Sigmoid colon (tissue), 7 donors: ENCODE data around the gene KIAA0930. TPM values are rescaled to one million over a fixed set of nuclear protein-coding genes. Genes with fewer than 3 reads are reported as not detected.

Experiments
- DNase-seq: peaks from one replicate; pipeline ENCODE4 v3.0.0-alpha.2; 2019
- H3K27ac ChIP-seq, 4 donors: fragments of 200-600 bp; sonication (generic); one replicate each; pipeline ENCODE4 v1.5.1; 2016 to 2019; ENCODE audit warnings: mild to moderate bottlenecking in 1 of 4
- H3K27me3 ChIP-seq, 3 donors: fragments of 200-600 bp; sonication (generic); one replicate each; pipeline ENCODE4 v1.5.1; 2019; ENCODE audit warnings: mild to moderate bottlenecking in 1 of 3
- H3K36me3 ChIP-seq, 4 donors: fragments of 200-600 bp; sonication (generic); one replicate each; pipeline ENCODE4 v1.5.1; 2016 to 2019
- H3K4me1 ChIP-seq, 4 donors: fragments of 200-600 bp; sonication (generic); one replicate each; pipeline ENCODE4 v1.5.1; 2017 to 2019
- H3K4me3 ChIP-seq, 4 donors: fragments of 200-600 bp; sonication (generic); one replicate each; pipeline ENCODE4 v1.5.1; 2017 to 2019; ENCODE audit warnings: mild to moderate bottlenecking in 2 of 4, moderate library complexity in 1 of 4
- H3K9me3 ChIP-seq, 4 donors: fragments of 200-600 bp in 3 of 4; sonication (generic) in 3 of 4; one replicate each; pipeline versions ENCODE4 v1.5.1 to v1.6.1; 2013 to 2019
- EP300 ChIP-seq, 4 donors: sonication (generic); formaldehyde crosslinking; IDR thresholded peaks; one replicate each; pipeline ENCODE4 v1.6.1; 2017; ENCODE audit warnings: antibody characterized with exemption in 4 of 4
- POLR2A ChIP-seq, 2 donors: fragments of 450-650 bp; IDR thresholded peaks; one replicate each; pipeline ENCODE4 v1.6.1; 2016; ENCODE audit warnings: antibody characterized with exemption in 2 of 2, mild to moderate bottlenecking in 2 of 2, moderate library complexity in 2 of 2
- POLR2AphosphoS5 ChIP-seq, 4 donors: sonication (generic); formaldehyde crosslinking; IDR thresholded peaks; one replicate each; pipeline ENCODE4 v1.6.1; 2017; ENCODE audit warnings: antibody characterized with exemption in 4 of 4
- WGBS, 2 donors: extraction: QIAGEN DNeasy Blood & Tissue Kit; methylation state at CpG; one replicate each; pipeline ENCODE4 v1.1.7; 2013; 5-methylcytosine and 5-hydroxymethylcytosine counted together
- intact Hi-C: fragments of 100-400 bp; cut with DNase I; formaldehyde crosslinking; loops from one replicate; pipeline ENCODE4 v1.15.1; 2023
- polyA plus RNA-seq, 3 donors: library from polyadenylated mRNA; stranded (reverse); fragments of 200-250 nt; gene quantifications; one replicate each; pipeline ENCODE4 v1.2.3, GENCODE V29; 2013
- total RNA-seq, 4 donors: library from RNA; depleted of rRNA; stranded (reverse); fragments of >200 nt; gene quantifications; one replicate each; pipeline ENCODE4 v1.1.0, GENCODE V29; 2016
- TF ChIP-seq, protein P1 (sequence below), 4 experiments: fragments of 450-650 bp in 3 of 4; fragments of 200-600 bp in 1 of 4; IDR thresholded peaks; one replicate each; pipeline ENCODE4 v1.5.1; 2016 to 2019; ENCODE audit warnings: antibody characterized with exemption in 4 of 4, mild to moderate bottlenecking in 3 of 4, moderate library complexity in 2 of 4
- donor health status: healthy with polysubstance abuse.
- donor health status: Bipolar disorder and iron deficiency.
- donor health status: healthy.

The KIAA0930 gene
- total and polyA plus RNA-seq, 7 donors = 14.4 to 56.5 (median 26.8) TPM

DNA sequence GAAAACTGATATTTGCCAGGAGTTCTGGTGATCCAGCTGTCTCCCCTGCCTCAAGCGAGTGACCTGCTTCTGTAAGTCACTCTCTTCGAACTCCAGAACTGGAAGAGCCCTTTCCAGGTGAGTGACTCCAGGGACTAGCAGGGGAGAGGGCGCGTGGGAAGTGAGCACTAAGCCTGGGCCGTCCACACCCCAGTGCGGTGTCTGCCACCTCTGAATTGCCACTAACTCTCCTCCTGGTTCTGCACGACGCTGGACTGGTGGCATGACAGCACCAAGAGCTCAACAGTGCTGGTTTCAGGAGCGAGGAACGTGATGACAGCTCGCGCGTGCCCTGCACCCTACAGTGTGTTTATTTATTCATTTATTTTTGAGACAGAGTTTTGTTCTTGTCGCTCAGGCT is 22.9 kb downstream of the KIAA0930 start:
- DNase-seq = no peak
- H3K27me3 ChIP-seq = no peaks in the 10 kb centered on the region
- H3K36me3 ChIP-seq = no peaks in the 10 kb centered on the region
- TF ChIP-seq, protein P1, sequence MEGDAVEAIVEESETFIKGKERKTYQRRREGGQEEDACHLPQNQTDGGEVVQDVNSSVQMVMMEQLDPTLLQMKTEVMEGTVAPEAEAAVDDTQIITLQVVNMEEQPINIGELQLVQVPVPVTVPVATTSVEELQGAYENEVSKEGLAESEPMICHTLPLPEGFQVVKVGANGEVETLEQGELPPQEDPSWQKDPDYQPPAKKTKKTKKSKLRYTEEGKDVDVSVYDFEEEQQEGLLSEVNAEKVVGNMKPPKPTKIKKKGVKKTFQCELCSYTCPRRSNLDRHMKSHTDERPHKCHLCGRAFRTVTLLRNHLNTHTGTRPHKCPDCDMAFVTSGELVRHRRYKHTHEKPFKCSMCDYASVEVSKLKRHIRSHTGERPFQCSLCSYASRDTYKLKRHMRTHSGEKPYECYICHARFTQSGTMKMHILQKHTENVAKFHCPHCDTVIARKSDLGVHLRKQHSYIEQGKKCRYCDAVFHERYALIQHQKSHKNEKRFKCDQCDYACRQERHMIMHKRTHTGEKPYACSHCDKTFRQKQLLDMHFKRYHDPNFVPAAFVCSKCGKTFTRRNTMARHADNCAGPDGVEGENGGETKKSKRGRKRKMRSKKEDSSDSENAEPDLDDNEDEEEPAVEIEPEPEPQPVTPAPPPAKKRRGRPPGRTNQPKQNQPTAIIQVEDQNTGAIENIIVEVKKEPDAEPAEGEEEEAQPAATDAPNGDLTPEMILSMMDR (IDR thresholded peaks at IDR 0.05) = no peak
- no peak for TF ChIP-seq POLR2AphosphoS5 (IDR thresholded peaks at IDR 0.05)
- no peak for TF ChIP-seq EP300 (IDR thresholded peaks at IDR 0.05)
- TF ChIP-seq POLR2A (IDR thresholded peaks at IDR 0.05) = no peak
- H3K27ac ChIP-seq = no peak overlapping the region
- H3K9me3 ChIP-seq = no peaks in the 10 kb centered on the region
- H3K4me3 ChIP-seq = no peak overlapping the region
- WGBS, 2 donors = 95 to 97% methylated on average over 14 of the region's 14 CpGs
- peaks cover 0 to 23% (median 17%) of the 10 kb centered on the region in 4 donors for H3K4me1 ChIP-seq
- intact Hi-C loops = no loop called here

DNA sequence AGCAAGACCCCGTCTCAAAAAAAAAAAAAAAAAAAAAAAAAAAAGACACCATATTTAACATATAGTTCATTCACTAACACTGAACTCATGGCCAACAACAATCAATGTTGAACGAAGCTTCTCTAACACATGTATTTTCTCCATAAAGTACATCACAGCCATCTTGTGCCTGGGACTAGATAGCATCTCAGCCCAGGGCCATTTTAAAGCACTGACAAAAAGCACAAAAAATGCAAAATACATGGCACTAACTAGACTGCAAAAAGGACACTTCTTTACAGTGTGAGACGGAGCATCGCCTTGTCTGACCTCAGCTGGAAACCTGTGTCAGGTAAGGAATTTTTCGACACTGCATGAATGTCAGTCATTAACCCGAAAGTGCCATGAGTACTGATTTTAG is 23.3 kb downstream of the KIAA0930 start:
- H3K9me3 ChIP-seq = no peaks in the 10 kb centered on the region
- H3K4me3 ChIP-seq = no peak overlapping the region
- H3K27me3 ChIP-seq = no peaks in the 10 kb centered on the region
- intact Hi-C loops = no loop called here
- TF ChIP-seq EP300 (IDR thresholded peaks at IDR 0.05) (no peak), POLR2A (IDR thresholded peaks at IDR 0.05) (no peak), POLR2AphosphoS5 (IDR thresholded peaks at IDR 0.05) (no peak)
- TF ChIP-seq, protein P1 (IDR thresholded peaks at IDR 0.05) = no peak
- no peaks in the 10 kb centered on the region for H3K36me3 ChIP-seq
- peaks cover 0 to 27% (median 20%) of the 10 kb centered on the region in 4 donors for H3K4me1 ChIP-seq
- H3K27ac ChIP-seq = no peak overlapping the region
- DNase-seq = no peak
- 96 to 97% methylated on average over 6 of the region's 6 CpGs for WGBS, 2 donors

DNA sequence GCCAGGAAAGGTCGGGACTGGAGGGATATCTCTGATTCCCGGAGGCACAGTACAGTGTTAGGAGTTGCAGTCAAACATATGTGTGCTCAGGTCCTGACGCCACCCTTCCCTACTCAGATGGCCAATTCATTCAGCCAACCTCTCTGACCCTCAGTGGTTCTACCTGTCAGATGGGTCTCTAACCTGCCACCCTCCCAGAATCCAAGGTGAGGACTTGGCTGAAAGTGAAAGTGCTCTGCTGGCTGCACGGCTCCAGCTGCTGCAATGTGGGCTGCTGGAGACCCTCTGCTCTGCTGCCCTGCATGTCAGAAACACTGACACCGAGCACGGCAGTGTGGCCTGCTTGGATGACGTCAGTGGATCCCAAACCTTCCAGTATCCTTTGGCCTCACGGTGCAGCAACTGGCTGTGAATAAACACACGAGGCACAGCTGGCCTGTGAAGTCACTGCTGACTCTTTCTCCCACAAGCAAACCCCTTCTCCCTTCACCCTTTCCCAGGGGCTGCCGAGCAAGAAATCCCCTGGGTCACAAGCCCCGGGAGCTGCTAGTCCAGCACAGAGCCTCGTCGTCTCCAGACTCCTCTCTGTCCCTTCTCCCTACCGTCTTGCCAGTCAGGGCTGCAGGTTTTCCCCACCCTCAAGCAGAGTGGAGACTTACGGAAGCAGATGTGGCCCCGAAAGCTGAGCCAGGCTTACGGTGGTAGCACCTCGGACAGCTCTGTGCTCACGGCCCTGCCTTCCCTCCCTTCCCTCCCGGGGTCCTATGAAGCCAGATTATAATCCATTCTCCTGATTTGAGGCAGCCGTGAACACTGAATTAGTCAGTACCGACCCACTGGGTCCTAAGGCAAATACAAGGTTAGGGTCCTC is 24.3 kb downstream of the KIAA0930 start:
- H3K27ac ChIP-seq = no peak overlapping the region
- no peaks in the 10 kb centered on the region for H3K36me3 ChIP-seq
- H3K4me3 ChIP-seq = no peak overlapping the region
- no peak for DNase-seq
- intact Hi-C loops = no loop called here
- TF ChIP-seq POLR2A (IDR thresholded peaks at IDR 0.05) = no peak
- no peak for TF ChIP-seq EP300 (IDR thresholded peaks at IDR 0.05)
- TF ChIP-seq, protein P1 (IDR thresholded peaks at IDR 0.05) = no peak
- no peak for TF ChIP-seq POLR2AphosphoS5 (IDR thresholded peaks at IDR 0.05)
- no peaks in the 10 kb centered on the region for H3K27me3 ChIP-seq
- H3K4me1 ChIP-seq = peaks cover 0 to 37% (median 29%) of the 10 kb centered on the region in 4 donors
- H3K9me3 ChIP-seq = no peaks in the 10 kb centered on the region
- WGBS, 2 donors = 66 to 80% methylated on average over 22 of the region's 22 CpGs

DNA sequence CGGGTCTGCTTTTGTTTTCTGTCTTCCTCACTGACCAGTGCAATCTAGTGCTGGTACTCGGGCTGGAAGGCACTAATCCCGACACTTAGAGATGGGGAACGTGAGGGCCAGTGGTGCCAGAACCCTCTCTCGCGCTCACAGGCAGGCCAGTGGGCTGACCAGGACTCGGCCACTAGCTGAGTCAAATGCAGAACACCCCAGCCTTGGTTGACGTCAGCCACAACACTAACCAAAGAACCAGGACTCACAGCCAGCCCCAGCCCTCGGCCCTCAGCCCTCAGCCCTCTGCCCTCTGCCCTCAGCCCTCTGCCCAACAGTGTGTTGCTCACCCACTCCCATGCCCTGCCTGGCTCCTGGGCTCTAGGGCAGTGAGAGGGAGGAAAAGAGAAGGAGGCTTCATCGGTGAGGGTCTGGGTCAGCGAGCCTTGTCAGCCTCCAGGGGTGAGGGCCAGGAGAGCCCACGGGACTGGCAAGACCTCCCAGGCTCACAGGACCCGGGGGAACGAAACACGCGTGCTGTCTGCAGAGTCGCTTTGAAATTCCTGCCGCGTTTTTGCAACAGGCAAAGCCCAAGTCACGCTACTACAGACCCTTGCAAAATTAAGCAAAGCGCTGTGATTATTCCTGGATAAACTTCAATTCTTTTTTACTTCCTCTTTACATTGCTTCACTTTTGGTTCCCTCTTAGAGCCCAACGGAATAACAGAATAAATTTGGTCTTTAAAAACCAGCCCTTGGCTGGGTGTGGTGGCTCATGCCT is 27.5 kb downstream of the KIAA0930 start:
- TF ChIP-seq EP300 (IDR thresholded peaks at IDR 0.05) = no peak
- TF ChIP-seq POLR2AphosphoS5 (IDR thresholded peaks at IDR 0.05) = no peak
- TF ChIP-seq, protein P1 (IDR thresholded peaks at IDR 0.05) = no peak
- TF ChIP-seq POLR2A (IDR thresholded peaks at IDR 0.05) = no peak
- H3K27me3 ChIP-seq = no peaks in the 10 kb centered on the region
- no peaks in the 10 kb centered on the region for H3K9me3 ChIP-seq
- H3K4me3 ChIP-seq = peak overlapping the region; percentile 21 to 45 (median 40)
- H3K4me1 ChIP-seq = peaks cover 0 to 62% (median 53%) of the 10 kb centered on the region in 4 donors
- WGBS, 2 donors = 66 to 81% methylated on average over 22 of the region's 22 CpGs
- intact Hi-C loops = loop anchor here (5.0 kb wide), 1 partner anchor 51 kb away; the partner anchor contains the start of gene NUP50
- peak; percentile 83 for DNase-seq
- peak overlapping the region; percentile 67 to 89 (median 78) for H3K27ac ChIP-seq
- peaks cover 0 to 3% (median under 1%) of the 10 kb centered on the region in 4 donors for H3K36me3 ChIP-seq
